CD4-positive, alpha-beta T cell (primary cell): ENCODE measurements around the gene CCDC146. TPM values are rescaled to one million over a fixed set of nuclear protein-coding genes. Genes with fewer than 3 reads are reported as not detected.
"Not testable (repeated sequence)": the region's sequence is repeated elsewhere in the genome, so short reads cannot be mapped to it uniquely, and the experiment has no call there.

Experiments used
- ATAC-seq: fragments of 200-7000 bp; cut with Tn5 transposase; one replicate; pipeline ENCODE4 v1.10.0; 2022; ENCODE audit warnings: mild to moderate bottlenecking; ENCODE audit not compliant: poor library complexity
- CTCF ChIA-PET: fragments of 350-600 bp; sonication (Branson Sonifier 250); formaldehyde crosslinking; loops from one replicate; lab custom pipeline; 2021; ENCODE audit warnings: antibody characterized with exemption, inconsistent platforms; lab: Charles Lee
- POLR2A ChIA-PET: fragments of 350-600 bp; sonication (Branson Sonifier 250); formaldehyde crosslinking; loops from one replicate; lab custom pipeline; 2021; ENCODE audit warnings: antibody characterized with exemption, inconsistent platforms; lab: Charles Lee
- DNase-seq, 14 experiments: peaks; one replicate each; pipeline ENCODE4 v3.0.0-alpha.2; 2013 to 2020; ENCODE audit warnings: mixed read lengths in 2 of 14
- H3K27ac ChIP-seq, 2 donors: one replicate each; pipeline versions ENCODE4 v1.5.1 to v1.7.0; 2013; ENCODE audit warnings: low read length in 2 of 2, low read depth in 1 of 2, mild to moderate bottlenecking in 1 of 2
- H3K27me3 ChIP-seq, 2 experiments: 1 replicate in 1 of 2; 2 replicates in 1 of 2; pipeline versions ENCODE4 v1.6.1 to v1.7.0; 2013; ENCODE audit warnings: low read length in 2 of 2, control low read depth in 1 of 2, mild to moderate bottlenecking in 1 of 2, moderate library complexity in 1 of 2; ENCODE audit not compliant: insufficient read depth in 2 of 2, control insufficient read depth in 1 of 2
- H3K36me3 ChIP-seq: one replicate; pipeline ENCODE4 v1.6.1; 2013; ENCODE audit warnings: low read length, control low read depth; ENCODE audit not compliant: insufficient read depth
- H3K4me1 ChIP-seq: one replicate; pipeline ENCODE4 v1.6.1; 2013; ENCODE audit warnings: low read length, control low read depth; ENCODE audit not compliant: insufficient read depth
- H3K4me3 ChIP-seq: one replicate; pipeline ENCODE4 v1.5.1; 2013; ENCODE audit warnings: mild to moderate bottlenecking, low read length, moderate library complexity
- H3K9me3 ChIP-seq, 2 experiments: 1 replicate in 1 of 2; 2 replicates in 1 of 2; pipeline versions ENCODE4 v1.6.1 to v1.7.0; 2013; ENCODE audit warnings: low read length in 2 of 2, mild to moderate bottlenecking in 2 of 2, control low read depth in 1 of 2, moderate library complexity in 1 of 2; ENCODE audit not compliant: control insufficient read depth in 1 of 2, insufficient read depth in 1 of 2
- H3K27ac Mint-ChIP-seq: one replicate; pipeline ENCODE4 v1.8.0; 2020; ENCODE audit warnings: mixed read lengths
- H3K27me3 Mint-ChIP-seq: one replicate; pipeline ENCODE4 v1.8.0; 2021; ENCODE audit warnings: mixed read lengths
- H3K36me3 Mint-ChIP-seq: one replicate; pipeline ENCODE4 v1.8.0; 2021; ENCODE audit warnings: low read depth, mixed read lengths
- H3K4me1 Mint-ChIP-seq: one replicate; pipeline ENCODE4 v1.8.0; 2021; ENCODE audit warnings: low read depth, mixed read lengths
- H3K4me3 Mint-ChIP-seq: one replicate; pipeline ENCODE4 v1.8.0; 2020; ENCODE audit warnings: mild to moderate bottlenecking, mixed read lengths
- H3K9me3 Mint-ChIP-seq: one replicate; pipeline ENCODE4 v1.8.0; 2020; ENCODE audit warnings: mixed read lengths
- CTCF ChIP-seq: fragments of 200-600 bp; IDR thresholded peaks from one replicate; pipeline ENCODE4 v1.8.0; 2022; ENCODE audit warnings: antibody characterized with exemption, mild to moderate bottlenecking
- intact Hi-C, 2 experiments: fragments of 100-400 bp; cut with DNase I in 1 of 2; cut with micrococcal nuclease in 1 of 2; formaldehyde crosslinking; loops; one replicate each; pipeline versions ENCODE4 v1.15.1 to v1.9.0; 2023 to 2025; cut with DNase I, micrococcal nuclease
- total RNA-seq, 174 experiments: library from RNA in 2 of 174; stranded (reverse) in 2 of 174; gene quantifications; one replicate each; pipeline ENCODE4 v1.2.3 and lab custom pipeline; 2021 to 2026

The CCDC146 gene
- total RNA-seq, 2 experiments from 2014 or later = 10.3 to 10.5 TPM

GRCh38 chr7:77178024-77178423 is 55.6 kb downstream of the CCDC146 start:
- H3K27me3 Mint-ChIP-seq, intact Hi-C loops, H3K27me3 ChIP-seq, H3K27ac Mint-ChIP-seq, H3K9me3 ChIP-seq, H3K4me1 ChIP-seq, H3K4me3 Mint-ChIP-seq, H3K36me3 Mint-ChIP-seq, ATAC-seq, CTCF ChIA-PET, H3K4me1 Mint-ChIP-seq, DNase-seq, H3K4me3 ChIP-seq, H3K36me3 ChIP-seq, H3K9me3 Mint-ChIP-seq, H3K27ac ChIP-seq, POLR2A ChIA-PET: not testable (repeated sequence)

- Histone ChIP-seq H3K27me3 (no peaks in the 10 kb centered on the region), H3K27ac (no peak overlapping the region), H3K36me3 (no peaks in the 10 kb centered on the region), H3K9me3 (no peaks in the 10 kb centered on the region), H3K4me3 (no peak overlapping the region), H3K4me1 (no peaks in the 10 kb centered on the region)
- H3K27ac Mint-ChIP-seq = no peak overlapping the region
- H3K27me3 Mint-ChIP-seq = no peaks in the 10 kb centered on the region
- intact Hi-C loops = no loop called here
- no peaks in the 10 kb centered on the region for H3K36me3 Mint-ChIP-seq
- DNase-seq (no peak), ATAC-seq (no peak)
- no peaks in the 10 kb centered on the region for H3K9me3 Mint-ChIP-seq
- no peaks in the 10 kb centered on the region for H3K4me1 Mint-ChIP-seq
- no peak for TF ChIP-seq CTCF
- CTCF ChIA-PET = no interaction called here
- H3K4me3 Mint-ChIP-seq = no peak overlapping the region
- POLR2A ChIA-PET = no interaction called here
Observed at GRCh38 chr7:77181015-77181595, 58.7 kb downstream of the CCDC146 start.

GRCh38 chr7:77181734-77182133 is 59.3 kb downstream of the CCDC146 start:
- no peak for TF ChIP-seq CTCF
- POLR2A ChIA-PET = no interaction called here
- Histone ChIP-seq H3K27ac (no peak overlapping the region), H3K27me3 (no peaks in the 10 kb centered on the region), H3K9me3 (no peaks in the 10 kb centered on the region), H3K4me1 (no peaks in the 10 kb centered on the region), H3K4me3 (no peak overlapping the region), H3K36me3 (no peaks in the 10 kb centered on the region)
- intact Hi-C loops = no loop called here
- Mint-ChIP-seq H3K9me3 (no peaks in the 10 kb centered on the region), H3K4me3 (no peak overlapping the region), H3K27ac (no peak overlapping the region), H3K4me1 (no peaks in the 10 kb centered on the region), H3K36me3 (no peaks in the 10 kb centered on the region), H3K27me3 (no peaks in the 10 kb centered on the region)
- no peak for ATAC-seq
- CTCF ChIA-PET = no interaction called here
- DNase-seq = no peak

- no peak overlapping the region for H3K4me3 Mint-ChIP-seq
- ATAC-seq = no peak
- CTCF ChIA-PET = no interaction called here
- Histone ChIP-seq H3K9me3 (no peaks in the 10 kb centered on the region), H3K36me3 (no peaks in the 10 kb centered on the region), H3K27me3 (no peaks in the 10 kb centered on the region), H3K4me1 (no peaks in the 10 kb centered on the region), H3K4me3 (no peak overlapping the region), H3K27ac (no peak overlapping the region)
- H3K9me3 Mint-ChIP-seq = no peaks in the 10 kb centered on the region
- H3K4me1 Mint-ChIP-seq = no peaks in the 10 kb centered on the region
- TF ChIP-seq CTCF = no peak
- H3K36me3 Mint-ChIP-seq = no peaks in the 10 kb centered on the region
- no peaks in the 10 kb centered on the region for H3K27me3 Mint-ChIP-seq
- POLR2A ChIA-PET = no interaction called here
- no peak for DNase-seq
- intact Hi-C loops = no loop called here
- no peak overlapping the region for H3K27ac Mint-ChIP-seq
Observed at GRCh38 chr7:77182261-77182660, 59.8 kb downstream of the CCDC146 start.
